ENCODE measurements around the gene POMGNT1.
A peak's percentile ranks its signal among the peaks of the same experiment; 100 is the strongest.
"Not testable (repeated sequence)": the region's sequence is repeated elsewhere in the genome, so short reads cannot be mapped to it uniquely, and the experiment has no call there.

Gene POMGNT1

GRCh38 chr1:46197964-46198811 lies at the start of gene POMGNT1:
POMGNT1 (minus strand) TSS chr1:46198434; CDS start chr1:46197821, 613 bp downstream.
- DNase-seq (ENCODE audit: insufficient read length, low spot score): peak; percentile 63
- no peak for FAIRE-seq

- FAIRE-seq: peak; percentile 81
Observed at GRCh38 chr1:46247436-46248121, 49.3 kb upstream of the POMGNT1 start, which contains the start of gene RAD54L. RAD54L (plus strand) TSS chr1:46247763; CDS start chr1:46248406, 643 bp downstream.

GRCh38 chr1:46246548-46247435 lies 48.6 kb upstream of the POMGNT1 start:
- peak; percentile 92 for DNase-seq (ENCODE audit: insufficient read length, low spot score)
- FAIRE-seq: peak; percentile 72

More at GRCh38 chr1:46247436-46248121, 49.3 kb upstream of the POMGNT1 start, which contains the start of gene RAD54L:
- DNase-seq (ENCODE audit: insufficient read length, low spot score): peak; percentile 97

GRCh38 chr1:46246136-46246535 lies 47.9 kb upstream of the POMGNT1 start:
- not testable (repeated sequence) for DNase-seq (ENCODE audit: insufficient read length, low spot score); FAIRE-seq

GRCh38 chr1:46244656-46245371 lies 46.6 kb upstream of the POMGNT1 start:
- FAIRE-seq (no peak), DNase-seq (ENCODE audit: insufficient read length, low spot score) (peak; percentile 44)

- not testable (repeated sequence) for FAIRE-seq
Observed at GRCh38 chr1:46243831-46244230, 45.6 kb upstream of the POMGNT1 start.

GRCh38 chr1:46242918-46243317 lies 44.7 kb upstream of the POMGNT1 start:
- DNase-seq (ENCODE audit: insufficient read length, low spot score): no peak
- FAIRE-seq: no peak

More at GRCh38 chr1:46243831-46244230, 45.6 kb upstream of the POMGNT1 start:
- DNase-seq (ENCODE audit: insufficient read length, low spot score): not testable (repeated sequence)

GRCh38 chr1:46241733-46242132 lies 43.5 kb upstream of the POMGNT1 start:
- not testable (repeated sequence) for DNase-seq (ENCODE audit: insufficient read length, low spot score); FAIRE-seq

- not testable (repeated sequence) for DNase-seq (ENCODE audit: insufficient read length, low spot score); FAIRE-seq
Observed at GRCh38 chr1:46238865-46239264, 40.6 kb upstream of the POMGNT1 start.

GRCh38 chr1:46236882-46237281 lies 38.6 kb upstream of the POMGNT1 start:
- no peak for DNase-seq (ENCODE audit: insufficient read length, low spot score)
- no peak for FAIRE-seq

GRCh38 chr1:46231231-46231630 lies 33.0 kb upstream of the POMGNT1 start:
- FAIRE-seq; DNase-seq (ENCODE audit: insufficient read length, low spot score): not testable (repeated sequence)

GRCh38 chr1:46224966-46225365 lies 26.7 kb upstream of the POMGNT1 start:
- no peak for FAIRE-seq

GRCh38 chr1:46223472-46223943 lies 25.3 kb upstream of the POMGNT1 start:
- DNase-seq (ENCODE audit: insufficient read length, low spot score) (peak; percentile 70), FAIRE-seq (peak; percentile 70)

More at GRCh38 chr1:46224966-46225365, 26.7 kb upstream of the POMGNT1 start:
- no peak for DNase-seq (ENCODE audit: insufficient read length, low spot score)

- not testable (repeated sequence) for DNase-seq (ENCODE audit: insufficient read length, low spot score); FAIRE-seq
Observed at GRCh38 chr1:46223055-46223454, 24.8 kb upstream of the POMGNT1 start.

- FAIRE-seq (no peak), DNase-seq (ENCODE audit: insufficient read length, low spot score) (no peak)
Observed at GRCh38 chr1:46221749-46222148, 23.5 kb upstream of the POMGNT1 start.

- DNase-seq (ENCODE audit: insufficient read length, low spot score) (no peak), FAIRE-seq (no peak)
Observed at GRCh38 chr1:46220808-46221207, 22.6 kb upstream of the POMGNT1 start.

GRCh38 chr1:46219551-46220520 lies 21.6 kb upstream of the POMGNT1 start:
- DNase-seq (ENCODE audit: insufficient read length, low spot score): no peak
- FAIRE-seq: no peak

- DNase-seq (ENCODE audit: insufficient read length, low spot score) (no peak), FAIRE-seq (no peak)
Observed at GRCh38 chr1:46218443-46218842, 20.2 kb upstream of the POMGNT1 start.

All from HTR-8/SVneo (cell line).